Measurements from ENCODE around the gene XPR1. TPM values are rescaled to one million over a fixed set of nuclear protein-coding genes. Genes with fewer than 3 reads are reported as not detected.

XPR1 gene
- total RNA-seq, 4 donors from 2014 or later, result 13.4 to 22.1 (median 14.9) TPM

GRCh38 chr1:180600343-180600742 is 31.5 kb upstream of the XPR1 start:
- Histone ChIP-seq H3K9me3 (no peaks in the 10 kb centered on the region), H3K4me1 (no peaks in the 10 kb centered on the region), H3K4me3 (no peak overlapping the region), H3K36me3 (no peaks in the 10 kb centered on the region), H3K27me3 (no peaks in the 10 kb centered on the region), H3K27ac (no peak overlapping the region)
- DNase-seq (ENCODE audit: low spot score in 2 of 2), result no peak
- no peak for TF ChIP-seq EP300 (IDR thresholded peaks at IDR 0.05)
- no peak for TF ChIP-seq POLR2AphosphoS5 (IDR thresholded peaks at IDR 0.05)
- TF ChIP-seq POLR2A (IDR thresholded peaks at IDR 0.05), result no peak
- TF ChIP-seq, protein P1, sequence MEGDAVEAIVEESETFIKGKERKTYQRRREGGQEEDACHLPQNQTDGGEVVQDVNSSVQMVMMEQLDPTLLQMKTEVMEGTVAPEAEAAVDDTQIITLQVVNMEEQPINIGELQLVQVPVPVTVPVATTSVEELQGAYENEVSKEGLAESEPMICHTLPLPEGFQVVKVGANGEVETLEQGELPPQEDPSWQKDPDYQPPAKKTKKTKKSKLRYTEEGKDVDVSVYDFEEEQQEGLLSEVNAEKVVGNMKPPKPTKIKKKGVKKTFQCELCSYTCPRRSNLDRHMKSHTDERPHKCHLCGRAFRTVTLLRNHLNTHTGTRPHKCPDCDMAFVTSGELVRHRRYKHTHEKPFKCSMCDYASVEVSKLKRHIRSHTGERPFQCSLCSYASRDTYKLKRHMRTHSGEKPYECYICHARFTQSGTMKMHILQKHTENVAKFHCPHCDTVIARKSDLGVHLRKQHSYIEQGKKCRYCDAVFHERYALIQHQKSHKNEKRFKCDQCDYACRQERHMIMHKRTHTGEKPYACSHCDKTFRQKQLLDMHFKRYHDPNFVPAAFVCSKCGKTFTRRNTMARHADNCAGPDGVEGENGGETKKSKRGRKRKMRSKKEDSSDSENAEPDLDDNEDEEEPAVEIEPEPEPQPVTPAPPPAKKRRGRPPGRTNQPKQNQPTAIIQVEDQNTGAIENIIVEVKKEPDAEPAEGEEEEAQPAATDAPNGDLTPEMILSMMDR (IDR thresholded peaks at IDR 0.05), result no peak
- WGBS, result 84% methylated on average over 1 of the region's 1 CpG

GRCh38 chr1:180601512-180601911 is 30.3 kb upstream of the XPR1 start:
- TF ChIP-seq POLR2AphosphoS5 (IDR thresholded peaks at IDR 0.05) (no peak), POLR2A (IDR thresholded peaks at IDR 0.05) (no peak), EP300 (IDR thresholded peaks at IDR 0.05) (no peak)
- TF ChIP-seq, protein P1 (IDR thresholded peaks at IDR 0.05), result no peak
- H3K4me3 ChIP-seq, result no peak overlapping the region
- no peaks in the 10 kb centered on the region for H3K4me1 ChIP-seq
- H3K36me3 ChIP-seq, result no peaks in the 10 kb centered on the region
- no peaks in the 10 kb centered on the region for H3K27me3 ChIP-seq
- no peak for DNase-seq (ENCODE audit: low spot score in 2 of 2)
- WGBS, result 51% methylated on average over 1 of the region's 1 CpG
- H3K27ac ChIP-seq, result no peak overlapping the region
- H3K9me3 ChIP-seq, result no peaks in the 10 kb centered on the region

GRCh38 chr1:180603223-180603849 is 28.5 kb upstream of the XPR1 start:
- no peaks in the 10 kb centered on the region for H3K27me3 ChIP-seq
- H3K4me3 ChIP-seq, result no peak overlapping the region
- no peaks in the 10 kb centered on the region for H3K9me3 ChIP-seq
- TF ChIP-seq POLR2AphosphoS5 (IDR thresholded peaks at IDR 0.05) (no peak), POLR2A (IDR thresholded peaks at IDR 0.05) (no peak), EP300 (IDR thresholded peaks at IDR 0.05) (no peak)
- TF ChIP-seq, protein P1 (IDR thresholded peaks at IDR 0.05), result no peak
- no peaks in the 10 kb centered on the region for H3K4me1 ChIP-seq
- H3K27ac ChIP-seq, result no peak overlapping the region
- H3K36me3 ChIP-seq, result no peaks in the 10 kb centered on the region
- no peak for DNase-seq (ENCODE audit: low spot score in 2 of 2)
- 87% methylated on average over 3 of the region's 6 CpGs for WGBS

- H3K9me3 ChIP-seq, result no peaks in the 10 kb centered on the region
- DNase-seq (ENCODE audit: low spot score in 2 of 2), result no peak
- no peaks in the 10 kb centered on the region for H3K36me3 ChIP-seq
- TF ChIP-seq, protein P1 (IDR thresholded peaks at IDR 0.05), result no peak
- TF ChIP-seq EP300 (IDR thresholded peaks at IDR 0.05) (no peak), POLR2AphosphoS5 (IDR thresholded peaks at IDR 0.05) (no peak), POLR2A (IDR thresholded peaks at IDR 0.05) (no peak)
- H3K27ac ChIP-seq, result no peak overlapping the region
- no peaks in the 10 kb centered on the region for H3K27me3 ChIP-seq
- 66% methylated on average over 2 of the region's 2 CpGs for WGBS
- H3K4me1 ChIP-seq, result no peaks in the 10 kb centered on the region
- no peak overlapping the region for H3K4me3 ChIP-seq
These were observed 28.0 kb upstream of the XPR1 start for GRCh38 chr1:180603850-180604226.

GRCh38 chr1:180606155-180606554 is 25.7 kb upstream of the XPR1 start:
- TF ChIP-seq EP300 (IDR thresholded peaks at IDR 0.05) (no peak), POLR2AphosphoS5 (IDR thresholded peaks at IDR 0.05) (no peak), POLR2A (IDR thresholded peaks at IDR 0.05) (no peak)
- TF ChIP-seq, protein P1 (IDR thresholded peaks at IDR 0.05), result no peak
- DNase-seq (ENCODE audit: low spot score in 2 of 2), result no peak
- Histone ChIP-seq H3K4me3 (no peak overlapping the region), H3K27me3 (no peaks in the 10 kb centered on the region), H3K36me3 (no peaks in the 10 kb centered on the region), H3K27ac (no peak overlapping the region), H3K4me1 (peaks cover 5% of the 10 kb centered on the region), H3K9me3 (no peaks in the 10 kb centered on the region)
- 82% methylated on average over 2 of the region's 2 CpGs for WGBS
